Measurements from ENCODE around the gene DLEC1.

Gene DLEC1

DNA sequence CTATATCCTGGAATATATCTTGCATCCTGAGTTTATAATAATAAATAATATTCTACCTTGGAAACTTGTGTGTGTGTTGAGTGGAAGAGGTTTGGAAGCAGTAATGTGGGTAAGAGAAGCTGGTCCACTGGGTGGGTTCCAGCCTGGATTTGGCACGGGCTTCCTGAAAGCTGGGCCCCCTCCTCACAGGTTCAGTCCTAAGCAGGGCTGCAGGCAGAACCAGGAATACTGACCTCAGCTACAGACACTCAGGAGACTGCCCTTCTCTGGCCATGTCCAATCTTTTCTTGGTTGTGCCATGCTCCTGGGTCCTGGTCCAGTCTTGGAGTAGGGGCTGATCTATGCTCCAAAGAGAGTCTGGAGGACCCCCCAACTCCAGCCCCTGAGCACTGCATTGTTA, 104.0 kb downstream of the DLEC1 start:
- no peak overlapping the region for H3K27ac ChIP-seq (ENCODE audit: low read depth, low read length)
- H3K9ac ChIP-seq (ENCODE audit: low read depth in 1 of 2, low read length in 2 of 2), result no peak overlapping the region

DNA sequence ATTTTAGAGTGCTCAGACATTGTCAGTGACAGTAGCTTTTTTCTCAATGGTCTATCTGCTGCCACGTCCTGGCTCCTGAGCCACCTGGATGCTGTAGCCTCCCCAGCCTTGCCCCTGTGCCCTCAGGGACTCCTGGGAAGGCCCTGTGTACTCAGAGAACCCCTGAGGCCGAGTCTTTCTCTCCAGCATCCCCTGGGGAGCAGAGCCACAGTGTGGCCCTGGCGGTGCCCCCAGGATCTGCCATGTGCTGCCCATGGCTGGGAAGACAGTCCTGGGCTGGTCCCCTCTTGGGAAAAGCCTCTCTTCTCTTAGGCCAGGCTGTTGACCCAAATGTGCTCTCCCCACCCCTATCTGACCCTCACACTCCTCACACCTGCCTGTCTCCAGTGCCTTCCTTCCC, 104.5 kb downstream of the DLEC1 start:
- H3K4me1 ChIP-seq (ENCODE audit: control insufficient read depth in 1 of 2, insufficient read depth in 2 of 2, low read length in 2 of 2), result peaks cover 20 to 21% of the 10 kb centered on the region in 2 donors
- no peak overlapping the region for H3K27ac ChIP-seq (ENCODE audit: low read depth, low read length)
- no peak overlapping the region for H3K4me3 ChIP-seq (ENCODE audit: low read depth in 1 of 2, low read length in 2 of 2)
- no peak overlapping the region for H3K9ac ChIP-seq (ENCODE audit: low read depth in 1 of 2, low read length in 2 of 2)
- no peaks in the 10 kb centered on the region for H3K27me3 ChIP-seq (ENCODE audit: control insufficient read depth in 1 of 2, insufficient read depth in 2 of 2, low read length in 2 of 2)
- peaks cover 0 to 2% of the 10 kb centered on the region in 2 donors for H3K9me3 ChIP-seq (ENCODE audit: control insufficient read depth in 1 of 2, low read length in 2 of 2)
- peaks cover 19 to 23% of the 10 kb centered on the region in 2 donors for H3K36me3 ChIP-seq (ENCODE audit: control insufficient read depth in 1 of 2, insufficient read depth in 2 of 2, low read length in 2 of 2)

More for the DNA sequence above, 104.0 kb downstream of the DLEC1 start:
- Histone ChIP-seq H3K4me3 (ENCODE audit: low read depth in 1 of 2, low read length in 2 of 2) (no peak overlapping the region), H3K27me3 (ENCODE audit: control insufficient read depth in 1 of 2, insufficient read depth in 2 of 2, low read length in 2 of 2) (no peaks in the 10 kb centered on the region), H3K36me3 (ENCODE audit: control insufficient read depth in 1 of 2, insufficient read depth in 2 of 2, low read length in 2 of 2) (peaks cover 19 to 23% of the 10 kb centered on the region in 2 donors), H3K4me1 (ENCODE audit: control insufficient read depth in 1 of 2, insufficient read depth in 2 of 2, low read length in 2 of 2) (peaks cover 23% of the 10 kb centered on the region in 2 donors), H3K9me3 (ENCODE audit: control insufficient read depth in 1 of 2, low read length in 2 of 2) (peaks cover 0 to 2% of the 10 kb centered on the region in 2 donors)

GRCh38 chr3:38146504-38146903, 107.5 kb downstream of the DLEC1 start:
- Histone ChIP-seq H3K9ac (ENCODE audit: low read depth in 1 of 2, low read length in 2 of 2) (no peak overlapping the region), H3K36me3 (ENCODE audit: control insufficient read depth in 1 of 2, insufficient read depth in 2 of 2, low read length in 2 of 2) (peaks cover 9 to 11% of the 10 kb centered on the region in 2 donors), H3K27ac (ENCODE audit: low read depth, low read length) (no peak overlapping the region), H3K4me1 (ENCODE audit: control insufficient read depth in 1 of 2, insufficient read depth in 2 of 2, low read length in 2 of 2) (peaks cover 0 to 4% of the 10 kb centered on the region in 2 donors), H3K27me3 (ENCODE audit: control insufficient read depth in 1 of 2, insufficient read depth in 2 of 2, low read length in 2 of 2) (no peaks in the 10 kb centered on the region), H3K9me3 (ENCODE audit: control insufficient read depth in 1 of 2, low read length in 2 of 2) (peaks cover 0 to 2% of the 10 kb centered on the region in 2 donors), H3K4me3 (ENCODE audit: low read depth in 1 of 2, low read length in 2 of 2) (no peak overlapping the region)

- Histone ChIP-seq H3K27ac (ENCODE audit: low read depth, low read length) (no peak overlapping the region), H3K4me1 (ENCODE audit: control insufficient read depth in 1 of 2, insufficient read depth in 2 of 2, low read length in 2 of 2) (peaks cover 0 to 10% of the 10 kb centered on the region in 2 donors), H3K4me3 (ENCODE audit: low read depth in 1 of 2, low read length in 2 of 2) (no peak overlapping the region), H3K27me3 (ENCODE audit: control insufficient read depth in 1 of 2, insufficient read depth in 2 of 2, low read length in 2 of 2) (no peaks in the 10 kb centered on the region), H3K9ac (ENCODE audit: low read depth in 1 of 2, low read length in 2 of 2) (no peak overlapping the region), H3K36me3 (ENCODE audit: control insufficient read depth in 1 of 2, insufficient read depth in 2 of 2, low read length in 2 of 2) (peaks cover 0 to 2% of the 10 kb centered on the region in 2 donors), H3K9me3 (ENCODE audit: control insufficient read depth in 1 of 2, low read length in 2 of 2) (peaks cover 0 to 2% of the 10 kb centered on the region in 2 donors)
Observed at GRCh38 chr3:38147421-38147820, 108.4 kb downstream of the DLEC1 start.

- Histone ChIP-seq H3K4me1 (ENCODE audit: control insufficient read depth in 1 of 2, insufficient read depth in 2 of 2, low read length in 2 of 2) (peaks cover 0 to 10% of the 10 kb centered on the region in 2 donors), H3K4me3 (ENCODE audit: low read depth in 1 of 2, low read length in 2 of 2) (no peak overlapping the region), H3K36me3 (ENCODE audit: control insufficient read depth in 1 of 2, insufficient read depth in 2 of 2, low read length in 2 of 2) (no peaks in the 10 kb centered on the region), H3K9ac (ENCODE audit: low read depth in 1 of 2, low read length in 2 of 2) (no peak overlapping the region), H3K9me3 (ENCODE audit: control insufficient read depth in 1 of 2, low read length in 2 of 2) (peaks cover 0 to 2% of the 10 kb centered on the region in 2 donors), H3K27me3 (ENCODE audit: control insufficient read depth in 1 of 2, insufficient read depth in 2 of 2, low read length in 2 of 2) (no peaks in the 10 kb centered on the region), H3K27ac (ENCODE audit: low read depth, low read length) (no peak overlapping the region)
Observed at GRCh38 chr3:38148311-38148882, 109.4 kb downstream of the DLEC1 start.

GRCh38 chr3:38149708-38150107, 110.7 kb downstream of the DLEC1 start:
- Histone ChIP-seq H3K4me3 (ENCODE audit: low read depth in 1 of 2, low read length in 2 of 2) (no peak overlapping the region), H3K27ac (ENCODE audit: low read depth, low read length) (no peak overlapping the region), H3K36me3 (ENCODE audit: control insufficient read depth in 1 of 2, insufficient read depth in 2 of 2, low read length in 2 of 2) (no peaks in the 10 kb centered on the region)

DNA sequence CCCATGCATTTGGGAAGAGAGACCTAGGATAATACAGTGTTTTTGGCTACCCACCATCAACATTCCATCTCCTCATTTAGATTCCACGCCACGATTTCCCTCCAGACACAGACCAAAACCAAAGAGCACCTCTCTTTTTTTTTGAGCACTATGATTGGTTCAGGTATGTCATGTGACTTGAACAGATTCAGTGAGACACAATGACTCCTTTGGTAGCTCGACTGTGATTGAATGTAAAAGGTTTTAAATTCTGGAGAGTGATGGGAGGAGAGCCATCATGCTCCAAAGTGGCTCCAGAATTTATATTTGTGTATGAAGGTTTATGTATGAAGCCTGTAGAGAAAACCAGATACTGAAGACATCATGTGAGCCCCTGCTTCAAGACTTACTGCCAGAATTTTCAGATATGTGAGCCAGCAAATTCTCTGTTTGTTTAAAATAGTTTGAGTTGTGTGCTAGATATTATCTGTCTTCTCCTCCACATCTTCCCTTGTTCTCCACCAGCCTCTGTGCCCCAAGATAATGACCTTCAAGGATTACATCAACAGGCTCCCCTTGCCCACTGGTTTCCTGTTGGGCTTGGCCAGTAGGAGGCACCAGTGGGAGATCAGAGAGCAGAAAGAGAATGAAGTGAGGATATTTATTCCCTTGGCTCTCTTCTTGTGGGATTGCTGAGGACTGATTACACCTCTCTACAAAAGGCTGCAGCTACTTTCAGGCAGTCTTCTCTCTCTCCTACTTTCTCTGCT, 111.9 kb downstream of the DLEC1 start:
- Histone ChIP-seq H3K36me3 (ENCODE audit: control insufficient read depth in 1 of 2, insufficient read depth in 2 of 2, low read length in 2 of 2) (no peaks in the 10 kb centered on the region), H3K9me3 (ENCODE audit: control insufficient read depth in 1 of 2, low read length in 2 of 2) (peaks cover 0 to 2% of the 10 kb centered on the region in 2 donors), H3K27ac (ENCODE audit: low read depth, low read length) (no peak overlapping the region), H3K9ac (ENCODE audit: low read depth in 1 of 2, low read length in 2 of 2) (no peak overlapping the region), H3K4me3 (ENCODE audit: low read depth in 1 of 2, low read length in 2 of 2) (no peak overlapping the region), H3K27me3 (ENCODE audit: control insufficient read depth in 1 of 2, insufficient read depth in 2 of 2, low read length in 2 of 2) (no peaks in the 10 kb centered on the region), H3K4me1 (ENCODE audit: control insufficient read depth in 1 of 2, insufficient read depth in 2 of 2, low read length in 2 of 2) (peaks cover 0 to 15% of the 10 kb centered on the region in 2 donors)

More at GRCh38 chr3:38149708-38150107, 110.7 kb downstream of the DLEC1 start:
- Histone ChIP-seq H3K9me3 (ENCODE audit: control insufficient read depth in 1 of 2, low read length in 2 of 2) (peaks cover 0 to 2% of the 10 kb centered on the region in 2 donors), H3K27me3 (ENCODE audit: control insufficient read depth in 1 of 2, insufficient read depth in 2 of 2, low read length in 2 of 2) (no peaks in the 10 kb centered on the region), H3K9ac (ENCODE audit: low read depth in 1 of 2, low read length in 2 of 2) (no peak overlapping the region), H3K4me1 (ENCODE audit: control insufficient read depth in 1 of 2, insufficient read depth in 2 of 2, low read length in 2 of 2) (peaks cover 0 to 11% of the 10 kb centered on the region in 2 donors)

DNA sequence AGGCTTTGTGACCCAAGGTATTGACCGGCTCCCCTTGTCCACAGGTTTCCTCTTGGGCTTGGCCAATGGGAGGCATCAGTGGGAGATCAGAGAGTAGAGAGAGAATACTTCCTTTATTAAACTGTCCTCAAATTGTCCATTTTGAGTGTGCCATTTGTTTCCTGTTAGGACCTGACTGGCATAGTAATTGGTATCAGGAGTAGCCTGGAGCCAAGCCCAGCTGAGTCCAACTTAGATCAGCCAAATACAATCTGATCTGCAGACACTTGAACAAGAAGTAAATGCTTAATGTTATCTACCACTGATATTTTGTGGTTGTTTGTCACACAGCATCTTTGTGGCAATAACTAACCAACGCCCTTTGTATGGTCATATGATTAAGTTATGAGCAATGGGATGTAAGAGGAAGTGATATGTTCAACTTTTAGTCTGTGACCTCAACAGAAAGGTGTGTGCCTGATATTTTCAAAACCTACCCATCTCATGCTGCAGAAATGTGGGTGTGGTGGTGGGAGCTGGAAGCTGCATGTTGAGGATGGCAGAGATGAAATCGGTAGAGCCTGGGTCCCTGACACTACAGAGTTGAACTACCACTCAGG, 112.8 kb downstream of the DLEC1 start:
- Histone ChIP-seq H3K36me3 (ENCODE audit: control insufficient read depth in 1 of 2, insufficient read depth in 2 of 2, low read length in 2 of 2) (no peaks in the 10 kb centered on the region), H3K9me3 (ENCODE audit: control insufficient read depth in 1 of 2, low read length in 2 of 2) (no peaks in the 10 kb centered on the region), H3K27me3 (ENCODE audit: control insufficient read depth in 1 of 2, insufficient read depth in 2 of 2, low read length in 2 of 2) (no peaks in the 10 kb centered on the region), H3K27ac (ENCODE audit: low read depth, low read length) (no peak overlapping the region), H3K9ac (ENCODE audit: low read depth in 1 of 2, low read length in 2 of 2) (no peak overlapping the region), H3K4me3 (ENCODE audit: low read depth in 1 of 2, low read length in 2 of 2) (no peak overlapping the region), H3K4me1 (ENCODE audit: control insufficient read depth in 1 of 2, insufficient read depth in 2 of 2, low read length in 2 of 2) (peaks cover 0 to 15% of the 10 kb centered on the region in 2 donors)

- no peaks in the 10 kb centered on the region for H3K36me3 ChIP-seq (ENCODE audit: control insufficient read depth in 1 of 2, insufficient read depth in 2 of 2, low read length in 2 of 2)
- no peaks in the 10 kb centered on the region for H3K9me3 ChIP-seq (ENCODE audit: control insufficient read depth in 1 of 2, low read length in 2 of 2)
- H3K27me3 ChIP-seq (ENCODE audit: control insufficient read depth in 1 of 2, insufficient read depth in 2 of 2, low read length in 2 of 2), result no peaks in the 10 kb centered on the region
- H3K9ac ChIP-seq (ENCODE audit: low read depth in 1 of 2, low read length in 2 of 2), result no peak overlapping the region
- no peak overlapping the region for H3K4me3 ChIP-seq (ENCODE audit: low read depth in 1 of 2, low read length in 2 of 2)
- no peak overlapping the region for H3K27ac ChIP-seq (ENCODE audit: low read depth, low read length)
- H3K4me1 ChIP-seq (ENCODE audit: control insufficient read depth in 1 of 2, insufficient read depth in 2 of 2, low read length in 2 of 2), result peaks cover 0 to 15% of the 10 kb centered on the region in 2 donors
Observed at GRCh38 chr3:38152609-38153008, 113.6 kb downstream of the DLEC1 start.

GRCh38 chr3:38153221-38153620, 114.2 kb downstream of the DLEC1 start:
- Histone ChIP-seq H3K4me3 (ENCODE audit: low read depth in 1 of 2, low read length in 2 of 2) (no peak overlapping the region), H3K9ac (ENCODE audit: low read depth in 1 of 2, low read length in 2 of 2) (no peak overlapping the region), H3K27me3 (ENCODE audit: control insufficient read depth in 1 of 2, insufficient read depth in 2 of 2, low read length in 2 of 2) (no peaks in the 10 kb centered on the region), H3K36me3 (ENCODE audit: control insufficient read depth in 1 of 2, insufficient read depth in 2 of 2, low read length in 2 of 2) (no peaks in the 10 kb centered on the region), H3K27ac (ENCODE audit: low read depth, low read length) (no peak overlapping the region), H3K9me3 (ENCODE audit: control insufficient read depth in 1 of 2, low read length in 2 of 2) (no peaks in the 10 kb centered on the region), H3K4me1 (ENCODE audit: control insufficient read depth in 1 of 2, insufficient read depth in 2 of 2, low read length in 2 of 2) (peaks cover 0 to 15% of the 10 kb centered on the region in 2 donors)
